SW 1271 (cell line): ENCODE results near the gene FBXO22.
"Not testable (repeated sequence)": the region's sequence is repeated elsewhere in the genome, so short reads cannot be mapped to it uniquely, and the experiment has no call there.

Source experiments
- DNase-seq, 2 experiments: peaks; one replicate each; lab custom pipeline; 2025; lab: John Stamatoyannopoulos, UW

Gene FBXO22

GRCh38 chr15:75920079-75920478 is 16.4 kb downstream of the FBXO22 start:
- DNase-seq: no peak

- peak; percentile 15 to 58 for DNase-seq
Observed at GRCh38 chr15:75921732-75922703, 18.3 kb downstream of the FBXO22 start.

DNA sequence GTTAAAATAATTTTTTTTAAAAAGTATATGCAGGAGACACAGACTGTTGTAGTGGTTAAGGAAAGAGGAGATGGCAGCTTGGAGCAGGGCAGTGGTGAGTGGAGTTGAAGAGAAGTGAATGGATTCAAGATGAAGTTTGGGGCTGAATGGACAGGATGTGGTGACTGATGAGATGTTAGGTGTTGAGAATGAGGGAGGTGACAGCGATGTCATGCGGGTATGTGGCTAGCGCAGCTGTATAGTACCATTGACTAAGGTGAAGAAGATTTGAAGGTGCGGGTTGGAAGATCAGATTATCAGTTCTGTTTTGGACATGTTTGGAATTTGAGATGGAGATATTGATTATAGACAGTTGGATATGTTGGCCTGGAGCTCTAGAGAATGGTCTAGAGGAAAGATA is 20.1 kb downstream of the FBXO22 start:
- DNase-seq: no peak

GRCh38 chr15:75924576-75924975 is 20.9 kb downstream of the FBXO22 start:
- DNase-seq: no peak

GRCh38 chr15:75925440-75925839 is 21.8 kb downstream of the FBXO22 start:
- no peak for DNase-seq

GRCh38 chr15:75926931-75927330 is 23.3 kb downstream of the FBXO22 start:
- no peak for DNase-seq

DNA sequence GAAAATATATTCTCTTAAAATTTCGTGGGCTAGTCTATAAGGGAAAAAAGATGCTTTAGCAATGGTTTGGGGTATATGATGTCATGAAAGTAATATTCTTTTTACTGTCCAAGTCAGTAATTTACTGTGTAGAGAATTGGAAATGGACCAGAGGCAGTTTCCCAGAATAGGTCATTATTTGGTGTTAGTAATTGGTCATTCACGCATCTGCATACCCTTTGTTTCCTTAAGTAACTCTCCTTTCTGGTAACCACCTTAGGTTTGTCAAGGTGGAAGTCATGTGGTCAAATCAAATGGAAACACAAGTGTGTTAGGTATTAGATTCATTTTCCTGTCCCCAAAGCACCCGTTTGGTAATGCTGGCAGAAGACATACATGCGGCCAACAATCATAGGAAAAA is 23.9 kb downstream of the FBXO22 start:
- no peak for DNase-seq

GRCh38 chr15:75928680-75929608 is 25.3 kb downstream of the FBXO22 start:
- DNase-seq: peak in 1 of 2 experiments; percentile 10

GRCh38 chr15:75929799-75930565 is 26.3 kb downstream of the FBXO22 start:
- no peak for DNase-seq

GRCh38 chr15:75930866-75931265 is 27.2 kb downstream of the FBXO22 start:
- DNase-seq: no peak

- DNase-seq: no peak
Observed at GRCh38 chr15:75942464-75942863, 38.8 kb downstream of the FBXO22 start.

DNA sequence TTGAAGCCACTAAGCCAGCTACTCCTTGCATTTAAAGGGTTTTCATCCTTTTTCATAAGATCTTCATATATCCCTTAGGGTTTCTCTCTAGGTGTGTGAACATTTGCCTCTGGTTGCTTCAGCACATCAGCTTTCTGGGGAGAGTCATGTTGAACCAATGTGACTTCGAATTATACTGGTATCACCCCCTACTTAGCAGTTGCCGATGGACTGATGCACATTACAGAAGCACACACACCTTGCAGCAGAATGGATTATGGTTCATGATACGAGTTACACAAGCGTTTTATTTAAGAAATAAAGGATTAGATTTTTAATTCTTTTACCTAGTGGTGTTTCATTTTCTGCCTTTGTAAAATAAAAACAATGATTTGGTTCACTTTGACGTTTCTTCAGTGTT is 39.6 kb downstream of the FBXO22 start:
- DNase-seq: no peak

DNA sequence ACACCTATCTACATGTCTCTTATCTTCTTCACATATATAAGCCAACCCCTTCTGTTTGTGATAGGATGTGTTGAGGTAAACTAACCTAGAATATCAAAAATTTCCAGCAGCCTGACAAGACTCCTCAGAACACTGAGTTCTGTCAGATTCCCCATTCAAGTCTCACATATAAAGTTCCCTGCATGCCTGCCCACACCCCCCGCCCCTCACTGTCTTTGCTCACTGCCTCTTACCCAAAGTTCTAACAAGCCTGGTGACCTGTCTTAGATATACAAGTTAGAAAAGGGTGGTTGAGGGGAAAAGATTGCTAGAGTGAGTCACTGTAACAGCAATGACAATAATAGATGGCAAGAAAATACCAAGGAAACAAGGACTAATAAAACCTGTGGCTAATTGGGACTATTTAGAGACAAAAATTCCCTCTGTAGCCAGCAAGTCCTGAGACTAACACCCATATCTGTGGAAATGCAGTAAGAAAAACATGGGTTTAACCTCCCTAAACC is 40.1 kb downstream of the FBXO22 start:
- DNase-seq: no peak

GRCh38 chr15:75945953-75946352 is 42.3 kb downstream of the FBXO22 start:
- no peak for DNase-seq

DNA sequence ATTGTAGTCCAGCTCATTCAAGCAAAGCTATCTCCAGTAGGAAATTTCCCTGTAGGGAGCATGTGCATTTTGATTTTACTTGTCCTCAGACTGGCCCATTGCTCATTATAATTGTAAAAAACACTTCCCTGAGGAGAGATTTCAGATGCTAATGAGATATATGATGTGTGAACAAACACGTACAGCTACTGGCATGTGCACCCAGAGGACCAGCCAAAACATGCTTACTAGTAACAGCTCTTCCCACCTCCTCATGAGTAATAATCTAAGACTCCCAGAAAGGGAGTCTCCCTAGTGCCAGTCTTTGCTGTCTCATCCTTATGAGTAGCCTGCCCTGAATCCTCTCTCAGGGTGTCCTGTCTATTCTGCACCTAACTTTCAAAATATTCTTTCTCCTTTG is 43.4 kb downstream of the FBXO22 start:
- no peak for DNase-seq

- DNase-seq: no peak
Observed at GRCh38 chr15:75948761-75949296, 45.2 kb downstream of the FBXO22 start.

GRCh38 chr15:75952525-75952924 is 48.8 kb downstream of the FBXO22 start:
- DNase-seq: no peak

- no peak for DNase-seq
Observed at GRCh38 chr15:75955720-75956119, 52.0 kb downstream of the FBXO22 start.

DNA sequence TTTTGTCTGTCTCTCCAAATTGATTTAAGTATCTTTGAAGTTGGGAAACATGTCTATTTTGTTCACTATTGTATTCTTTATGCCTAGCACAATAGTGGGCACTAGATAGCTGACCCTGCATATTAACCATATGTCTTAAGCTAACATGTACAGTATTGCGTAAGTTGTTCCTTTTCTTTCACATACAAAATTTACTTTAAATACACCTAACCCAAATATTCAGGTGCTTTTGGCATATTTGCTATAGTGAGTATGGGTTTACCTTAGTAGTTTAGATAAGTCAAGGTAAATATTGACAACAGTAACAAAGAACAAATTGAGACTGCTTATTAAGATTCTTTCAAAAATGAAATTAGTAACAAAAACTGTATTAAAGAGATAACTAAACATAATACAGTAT is 57.7 kb downstream of the FBXO22 start:
- DNase-seq: no peak

DNA sequence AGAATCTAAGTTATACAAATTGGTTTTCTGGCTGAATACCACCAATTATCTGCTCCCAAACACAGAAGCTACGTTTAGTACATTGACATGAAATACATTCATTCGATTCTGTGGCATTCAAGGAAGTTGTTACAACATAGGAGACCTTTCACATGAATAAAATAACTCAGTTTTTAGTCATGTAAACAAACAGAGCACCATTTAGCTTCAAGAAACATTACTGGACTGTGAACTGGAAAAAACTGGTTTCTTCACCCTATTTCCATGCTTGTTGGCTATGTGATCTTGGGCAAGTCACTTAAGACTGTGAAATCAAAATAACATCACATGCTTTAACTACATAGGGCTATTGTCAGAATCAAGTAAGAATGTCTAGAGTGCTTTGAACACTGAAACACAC is 62.4 kb downstream of the FBXO22 start:
- DNase-seq: no peak

DNA sequence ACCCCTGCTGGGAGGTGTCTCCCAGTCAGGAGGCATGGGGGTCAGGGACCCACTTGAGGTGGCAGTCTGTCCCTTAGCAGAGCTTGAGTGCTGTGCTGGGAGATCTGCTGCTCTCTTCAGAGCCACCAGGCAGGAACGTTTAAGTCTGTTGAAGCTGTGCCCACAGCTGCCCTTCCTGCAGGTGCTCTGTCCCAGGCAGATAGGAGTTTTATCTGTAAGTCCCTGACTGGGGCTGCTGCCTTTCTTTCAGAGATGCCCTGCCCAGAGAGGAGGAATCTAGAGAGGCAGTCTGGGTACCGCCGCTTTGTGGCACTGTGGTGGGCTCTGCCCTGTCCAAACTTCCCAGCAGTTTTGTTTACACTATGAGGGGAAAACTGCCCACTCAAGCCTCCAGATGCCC is 73.1 kb downstream of the FBXO22 start:
- DNase-seq: not testable (repeated sequence)
